Measurements from ENCODE around the gene ELAVL3.

GRCh38 chr19:11448410-11448809 is 32.4 kb downstream of the ELAVL3 start:
- TF ChIP-seq CTCF (IDR thresholded peaks at IDR 0.05) (no peak), POLR2A (IDR thresholded peaks at IDR 0.05) (no peak)
